HepG2 (cell line): Measurements from ENCODE around the gene LRATD1. TPM values are rescaled to one million over a fixed set of nuclear protein-coding genes. Genes with fewer than 3 reads are reported as not detected.

Experiments used
- ATAC-seq: fragments of 200-7000 bp; cut with Tn5 transposase; 3 replicates; pipeline ENCODE4 v1.9.1; 2020; ENCODE audit warnings: mild to moderate bottlenecking, moderate library complexity
- BruUV-seq: library from RNA; stranded (reverse); fragments of 400-500 nt; replicated peaks from 2 replicates; lab custom pipeline; 2021; lab: Mats Ljungman, UMichigan
- CTCF ChIA-PET: fragments of 300-600 bp; formaldehyde crosslinking; extraction: SDS; loops from one replicate; lab custom pipeline; 2021; ENCODE audit warnings: low total read pairs, inconsistent platforms, low intra/inter-chr PET ratio; lab: Yijun Ruan, JAX
- POLR2A ChIA-PET: fragments of 350-600 bp; sonication (Branson Sonifier 250); formaldehyde crosslinking; loops from one replicate; lab custom pipeline; 2020; ENCODE audit warnings: antibody characterized with exemption, inconsistent platforms; lab: Yijun Ruan, JAX
- DNase-seq: peaks from one replicate; pipeline ENCODE4 v3.0.0-alpha.2; 2015; ENCODE audit warnings: low spot score
- FAIRE-seq: peaks from 3 replicates; lab custom pipeline; 2011; peaks lifted over from hg19 to GRCh38; lab: Jason Lieb, UNC
- H2AFZ ChIP-seq: one replicate; pipeline ENCODE4 v1.6.1; 2011; ENCODE audit warnings: low read length, inconsistent platforms
- H3K27ac ChIP-seq: fragments of 300-600 bp; 3 replicates; pipeline ENCODE4 v1.8.0; 2011; ENCODE audit warnings: mixed run types, mild to moderate bottlenecking, mixed read lengths, low read length, inconsistent platforms; ENCODE audit not compliant: insufficient read depth; ENCODE audit errors: extremely low read length
- H3K27me3 ChIP-seq, 2 experiments: fragments of 200-600 bp in 1 of 2; 2 replicates in 1 of 2; 3 replicates in 1 of 2; pipeline versions ENCODE4 v1.6.0 to v1.8.0; 2011; ENCODE audit warnings: low read length in 2 of 2, mild to moderate bottlenecking in 2 of 2, moderate library complexity in 2 of 2, inconsistent platforms in 1 of 2; ENCODE audit not compliant: insufficient read depth in 2 of 2, control insufficient read depth in 1 of 2
- H3K36me3 ChIP-seq, 2 experiments: fragments of 200-600 bp in 1 of 2; replicated peaks in 1 of 2; 2 replicates in 1 of 2; 3 replicates in 1 of 2; pipeline versions ENCODE4 v1.5.1 to v1.8.0; 2011; ENCODE audit warnings: low read length in 2 of 2, inconsistent platforms in 1 of 2; ENCODE audit not compliant: insufficient read depth in 2 of 2, control insufficient read depth in 1 of 2
- H3K4me1 ChIP-seq: 2 replicates; pipeline ENCODE4 v1.5.1; 2012; ENCODE audit warnings: low read length, inconsistent platforms; ENCODE audit not compliant: insufficient read depth
- H3K4me2 ChIP-seq: 2 replicates; pipeline ENCODE4 v1.6.0; 2011; ENCODE audit warnings: low read depth, low read length, inconsistent platforms
- H3K4me3 ChIP-seq, 3 experiments: fragments of 200-600 bp in 1 of 3; sonication (generic), shearing (Covaris generic) in 1 of 3; replicated peaks in 1 of 3; 2 replicates each; pipeline ENCODE4 v1.5.1; 2011 to 2016; ENCODE audit warnings: low read length in 3 of 3, inconsistent platforms in 2 of 3, low read depth in 2 of 3, mild to moderate bottlenecking in 2 of 3, control low read depth in 1 of 3, mixed read lengths in 1 of 3; ENCODE audit not compliant: insufficient read depth in 1 of 3
- H3K79me2 ChIP-seq: one replicate; pipeline ENCODE4 v1.6.1; 2011; ENCODE audit warnings: low read length, inconsistent platforms; ENCODE audit not compliant: insufficient read depth
- H3K9ac ChIP-seq: 2 replicates; pipeline ENCODE4 v1.6.0; 2011; ENCODE audit warnings: mild to moderate bottlenecking, low read depth, low read length, inconsistent platforms; ENCODE audit not compliant: insufficient read depth
- H3K9me3 ChIP-seq: 2 replicates; pipeline ENCODE4 v1.5.1; 2012; ENCODE audit warnings: mild to moderate bottlenecking, low read length
- H4K20me1 ChIP-seq: 2 replicates; pipeline ENCODE4 v1.6.0; 2011; ENCODE audit warnings: inconsistent platforms, mild to moderate bottlenecking, low read length, moderate library complexity; ENCODE audit not compliant: insufficient read depth
- KDM3A ChIP-seq: IDR thresholded peaks from 2 replicates; pipeline ENCODE4 v1.6.1; 2018; ENCODE audit warnings: low read depth, missing compliant biosample characterization
- SMAD9 ChIP-seq: sonication (generic); formaldehyde crosslinking; IDR thresholded peaks from 2 replicates; pipeline ENCODE4 v1.5.1; 2020; ENCODE audit warnings: mild to moderate bottlenecking, missing genetic modification reagents
- STAG1 ChIP-seq: sonication (generic); formaldehyde crosslinking; IDR thresholded peaks from 2 replicates; pipeline ENCODE4 v1.4.0; 2020; ENCODE audit warnings: missing genetic modification reagents
- ZNF674 ChIP-seq: sonication (generic); formaldehyde crosslinking; IDR thresholded peaks from 2 replicates; pipeline ENCODE4 v1.5.0; 2020; ENCODE audit warnings: low read depth, mild to moderate bottlenecking, missing genetic modification reagents
- WGBS: methylation state at CpG from one replicate; pipeline ENCODE4 v1.1.6; 2017; ENCODE audit warnings: low lambda C conversion rate; 5-methylcytosine and 5-hydroxymethylcytosine counted together
- in situ Hi-C: cut with HindIII; loops from 2 replicates; pipeline ENCODE4 v1.10.0; 2017; ENCODE audit warnings: low pct_unique_long_range_greater_than_20kb; ENCODE audit not compliant: extremely low pct_ligation_motif_present
- intact Hi-C: fragments of 100-400 bp; cut with micrococcal nuclease; formaldehyde crosslinking; loops from one replicate; pipeline ENCODE4 v1.10.0; 2022; ENCODE audit not compliant: unreplicated experiment
- polyA plus RNA-seq, 8 experiments: library from polyadenylated mRNA; depleted of rRNA in 3 of 8; stranded (reverse) in 7 of 8; unstranded in 1 of 8; fragments of >200 nt; fragmentation: Illumina TruSeq in 4 of 8; extraction: Trizol in 4 of 8; gene quantifications; 2 replicates each; pipeline versions ENCODE4 v1.2.1 to v1.2.3, GENCODE V29; 2011 to 2016; ENCODE audit warnings: low read depth in 4 of 8, missing spikeins in 1 of 8, mixed read lengths in 1 of 8; ENCODE audit not compliant: insufficient read depth in 1 of 8
- total RNA-seq, 5 experiments: library from RNA; depleted of rRNA; stranded (reverse); fragments of >200 nt; fragmentation: Illumina TruSeq; extraction: Trizol; gene quantifications; 2 replicates each; pipeline ENCODE4 v1.2.3, GENCODE V29; 2016; ENCODE audit warnings: low read depth in 1 of 5
- TF ChIP-seq, protein P1 (sequence below): sonication (generic); formaldehyde crosslinking; IDR thresholded peaks from 2 replicates; pipeline ENCODE4 v1.4.0; 2020; ENCODE audit warnings: missing genetic modification reagents, borderline replicate concordance
- TF ChIP-seq, protein P2 (sequence below): sonication (generic); formaldehyde crosslinking; IDR thresholded peaks from 2 replicates; pipeline ENCODE4 v1.9.0; 2022; ENCODE audit warnings: missing genetic modification reagents, mild to moderate bottlenecking, borderline replicate concordance

The LRATD1 gene
- total and polyA plus RNA-seq, 2 of the 13 experiments (the other 11 are each of a cell fraction or from before 2014, with no cell fraction given) = 0.07 TPM; not detected in 1

DNA sequence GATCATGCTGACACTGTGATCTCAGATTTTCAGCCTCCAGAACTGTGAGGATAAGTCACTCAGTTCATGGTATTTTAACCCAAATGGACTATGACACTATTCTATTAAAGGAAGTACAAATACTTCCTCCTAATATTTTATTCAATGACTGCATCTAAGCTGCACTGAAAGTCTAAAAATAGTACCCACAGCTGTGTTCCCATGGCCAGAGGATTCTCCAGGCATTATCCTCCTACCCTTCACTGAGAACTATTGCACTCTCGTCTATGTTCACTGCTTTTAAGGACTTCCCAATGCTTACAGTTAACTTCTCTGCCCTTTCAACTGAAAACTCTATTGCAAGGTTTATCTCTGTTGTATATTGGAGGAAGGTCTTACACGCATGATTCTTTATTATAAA is 15.2 kb downstream of the LRATD1 start:
- WGBS = 0% methylated on average over 2 of the region's 2 CpGs
- no peak overlapping the region for H3K9ac ChIP-seq
- no peaks in the 10 kb centered on the region for H3K79me2 ChIP-seq
- no peak for DNase-seq
- H3K9me3 ChIP-seq = no peaks in the 10 kb centered on the region
- ChIA-PET CTCF (no interaction called here), POLR2A (no interaction called here)
- in situ Hi-C loops = loop anchor here (25.0 kb wide), 1 partner anchor 940 kb away; the partner anchor contains the start of gene DDX1
- no peak overlapping the region for H3K27ac ChIP-seq
- TF ChIP-seq, protein P1, sequence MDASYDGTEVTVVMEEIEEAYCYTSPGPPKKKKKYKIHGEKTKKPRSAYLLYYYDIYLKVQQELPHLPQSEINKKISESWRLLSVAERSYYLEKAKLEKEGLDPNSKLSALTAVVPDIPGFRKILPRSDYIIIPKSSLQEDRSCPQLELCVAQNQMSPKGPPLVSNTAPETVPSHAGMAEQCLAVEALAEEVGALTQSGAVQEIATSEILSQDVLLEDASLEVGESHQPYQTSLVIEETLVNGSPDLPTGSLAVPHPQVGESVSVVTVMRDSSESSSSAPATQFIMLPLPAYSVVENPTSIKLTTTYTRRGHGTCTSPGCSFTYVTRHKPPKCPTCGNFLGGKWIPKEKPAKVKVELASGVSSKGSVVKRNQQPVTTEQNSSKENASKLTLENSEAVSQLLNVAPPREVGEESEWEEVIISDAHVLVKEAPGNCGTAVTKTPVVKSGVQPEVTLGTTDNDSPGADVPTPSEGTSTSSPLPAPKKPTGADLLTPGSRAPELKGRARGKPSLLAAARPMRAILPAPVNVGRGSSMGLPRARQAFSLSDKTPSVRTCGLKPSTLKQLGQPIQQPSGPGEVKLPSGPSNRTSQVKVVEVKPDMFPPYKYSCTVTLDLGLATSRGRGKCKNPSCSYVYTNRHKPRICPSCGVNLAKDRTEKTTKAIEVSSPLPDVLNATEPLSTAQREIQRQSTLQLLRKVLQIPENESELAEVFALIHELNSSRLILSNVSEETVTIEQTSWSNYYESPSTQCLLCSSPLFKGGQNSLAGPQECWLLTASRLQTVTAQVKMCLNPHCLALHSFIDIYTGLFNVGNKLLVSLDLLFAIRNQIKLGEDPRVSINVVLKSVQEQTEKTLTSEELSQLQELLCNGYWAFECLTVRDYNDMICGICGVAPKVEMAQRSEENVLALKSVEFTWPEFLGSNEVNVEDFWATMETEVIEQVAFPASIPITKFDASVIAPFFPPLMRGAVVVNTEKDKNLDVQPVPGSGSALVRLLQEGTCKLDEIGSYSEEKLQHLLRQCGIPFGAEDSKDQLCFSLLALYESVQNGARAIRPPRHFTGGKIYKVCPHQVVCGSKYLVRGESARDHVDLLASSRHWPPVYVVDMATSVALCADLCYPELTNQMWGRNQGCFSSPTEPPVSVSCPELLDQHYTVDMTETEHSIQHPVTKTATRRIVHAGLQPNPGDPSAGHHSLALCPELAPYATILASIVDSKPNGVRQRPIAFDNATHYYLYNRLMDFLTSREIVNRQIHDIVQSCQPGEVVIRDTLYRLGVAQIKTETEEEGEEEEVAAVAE (CRISPR knock-in tag) = no peak
- TF ChIP-seq STAG1 (CRISPR knock-in tag) (no peak), SMAD9 (CRISPR knock-in tag) (no peak), KDM3A (CRISPR knock-in tag) (no peak), ZNF674 (CRISPR knock-in tag) (no peak)
- TF ChIP-seq, protein P2, sequence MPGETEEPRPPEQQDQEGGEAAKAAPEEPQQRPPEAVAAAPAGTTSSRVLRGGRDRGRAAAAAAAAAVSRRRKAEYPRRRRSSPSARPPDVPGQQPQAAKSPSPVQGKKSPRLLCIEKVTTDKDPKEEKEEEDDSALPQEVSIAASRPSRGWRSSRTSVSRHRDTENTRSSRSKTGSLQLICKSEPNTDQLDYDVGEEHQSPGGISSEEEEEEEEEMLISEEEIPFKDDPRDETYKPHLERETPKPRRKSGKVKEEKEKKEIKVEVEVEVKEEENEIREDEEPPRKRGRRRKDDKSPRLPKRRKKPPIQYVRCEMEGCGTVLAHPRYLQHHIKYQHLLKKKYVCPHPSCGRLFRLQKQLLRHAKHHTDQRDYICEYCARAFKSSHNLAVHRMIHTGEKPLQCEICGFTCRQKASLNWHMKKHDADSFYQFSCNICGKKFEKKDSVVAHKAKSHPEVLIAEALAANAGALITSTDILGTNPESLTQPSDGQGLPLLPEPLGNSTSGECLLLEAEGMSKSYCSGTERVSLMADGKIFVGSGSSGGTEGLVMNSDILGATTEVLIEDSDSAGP (CRISPR knock-in tag) = no peak
- no peak overlapping the region for H3K4me3 ChIP-seq
- no peak overlapping the region for H2AFZ ChIP-seq
- H4K20me1 ChIP-seq = no peaks in the 10 kb centered on the region
- intact Hi-C loops = no loop called here
- H3K4me2 ChIP-seq = no peak overlapping the region
- H3K4me1 ChIP-seq = no peaks in the 10 kb centered on the region
- no peaks in the 10 kb centered on the region for H3K27me3 ChIP-seq
- no peaks in the 10 kb centered on the region for H3K36me3 ChIP-seq
- no TSS peak for BruUV-seq
- ATAC-seq = no peak
- no peak for FAIRE-seq
